ENCODE data around the gene THSD8.
"Not testable (repeated sequence)": the region's sequence is repeated elsewhere in the genome, so short reads cannot be mapped to it uniquely, and the experiment has no call there.

- not testable (repeated sequence) for TF ChIP-seq CTCF (conservative IDR thresholded peaks at IDR 0.05 in 1 of 2, IDR thresholded peaks at IDR 0.05 in 1 of 2; ENCODE audit: extremely low read depth in 1 of 2, insufficient read depth in 1 of 2, low read depth in 1 of 2, low read length in 2 of 2); EZH2 (IDR thresholded peaks at IDR 0.05; ENCODE audit: borderline replicate concordance, low read length)
Observed at GRCh38 chr19:12817810-12818209, 15.9 kb downstream of the THSD8 start.

Data from mammary epithelial cell (primary cell).